ENCODE measurements around the gene SARNP.

SARNP gene

DNA sequence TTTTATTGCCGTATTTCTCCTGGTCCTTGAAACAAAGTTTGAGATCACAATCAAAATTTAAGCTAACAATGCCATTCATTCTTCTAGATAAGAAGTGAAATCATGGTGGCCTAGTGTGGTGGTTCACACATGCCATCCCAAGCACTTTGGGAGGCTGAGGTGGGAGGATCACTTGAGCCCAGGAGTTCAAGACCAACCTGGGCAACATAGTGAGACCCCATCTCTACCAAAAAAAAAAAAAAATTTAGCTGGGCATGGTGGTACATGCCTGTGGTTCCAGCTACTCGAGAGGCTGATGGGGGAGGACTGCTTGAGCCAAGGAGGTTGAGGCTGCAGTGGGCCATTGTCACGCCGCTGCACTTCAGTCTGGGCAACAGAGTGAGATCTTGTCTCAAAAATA is 50.4 kb downstream of the SARNP start:
- TF ChIP-seq NFIC (IDR thresholded peaks at IDR 0.05), result no peak

DNA sequence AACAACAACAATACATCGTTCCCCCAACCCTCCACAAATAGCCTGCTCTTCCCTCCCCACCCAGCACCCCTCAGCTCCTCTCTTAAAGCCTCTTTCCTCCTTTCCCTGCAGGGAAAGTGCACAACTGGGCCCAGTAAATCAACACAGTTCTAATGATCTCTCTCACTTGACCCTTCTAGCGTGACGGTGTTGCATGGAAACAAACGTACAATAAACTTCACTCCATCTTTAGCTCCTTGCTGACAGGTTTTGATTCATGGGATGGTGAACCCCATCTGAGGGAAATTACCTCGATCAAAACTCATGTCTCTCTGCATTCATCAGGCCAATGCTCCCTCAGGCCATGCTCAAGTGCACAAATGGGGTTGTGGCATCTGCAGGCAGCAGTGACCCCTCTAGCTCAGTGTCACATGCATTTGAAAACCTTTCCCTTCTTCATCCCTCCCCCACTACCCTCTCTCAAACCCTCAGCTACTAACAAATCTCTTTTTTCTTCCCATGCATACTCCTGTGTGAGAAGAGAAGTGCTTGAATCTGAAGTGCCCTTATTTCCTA is 51.7 kb downstream of the SARNP start:
- TF ChIP-seq ZBTB7A (IDR thresholded peaks at IDR 0.05; ENCODE audit: low read depth) (no peak), FOXM1 (IDR thresholded peaks at IDR 0.05; ENCODE audit: borderline replicate concordance, low read depth) (no peak), EP300 (IDR thresholded peaks at IDR 0.05; ENCODE audit: borderline replicate concordance) (no peak), TCF12 (IDR thresholded peaks at IDR 0.05; ENCODE audit: low read depth) (no peak), TAF1 (IDR thresholded peaks at IDR 0.05; ENCODE audit: low read depth) (no peak), TEAD4 (IDR thresholded peaks at IDR 0.05) (no peak), EGR1 (IDR thresholded peaks at IDR 0.05) (no peak)
- TF ChIP-seq, protein P1, sequence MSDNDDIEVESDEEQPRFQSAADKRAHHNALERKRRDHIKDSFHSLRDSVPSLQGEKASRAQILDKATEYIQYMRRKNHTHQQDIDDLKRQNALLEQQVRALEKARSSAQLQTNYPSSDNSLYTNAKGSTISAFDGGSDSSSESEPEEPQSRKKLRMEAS (IDR thresholded peaks at IDR 0.05), result no peak
- TF ChIP-seq, protein P2, sequence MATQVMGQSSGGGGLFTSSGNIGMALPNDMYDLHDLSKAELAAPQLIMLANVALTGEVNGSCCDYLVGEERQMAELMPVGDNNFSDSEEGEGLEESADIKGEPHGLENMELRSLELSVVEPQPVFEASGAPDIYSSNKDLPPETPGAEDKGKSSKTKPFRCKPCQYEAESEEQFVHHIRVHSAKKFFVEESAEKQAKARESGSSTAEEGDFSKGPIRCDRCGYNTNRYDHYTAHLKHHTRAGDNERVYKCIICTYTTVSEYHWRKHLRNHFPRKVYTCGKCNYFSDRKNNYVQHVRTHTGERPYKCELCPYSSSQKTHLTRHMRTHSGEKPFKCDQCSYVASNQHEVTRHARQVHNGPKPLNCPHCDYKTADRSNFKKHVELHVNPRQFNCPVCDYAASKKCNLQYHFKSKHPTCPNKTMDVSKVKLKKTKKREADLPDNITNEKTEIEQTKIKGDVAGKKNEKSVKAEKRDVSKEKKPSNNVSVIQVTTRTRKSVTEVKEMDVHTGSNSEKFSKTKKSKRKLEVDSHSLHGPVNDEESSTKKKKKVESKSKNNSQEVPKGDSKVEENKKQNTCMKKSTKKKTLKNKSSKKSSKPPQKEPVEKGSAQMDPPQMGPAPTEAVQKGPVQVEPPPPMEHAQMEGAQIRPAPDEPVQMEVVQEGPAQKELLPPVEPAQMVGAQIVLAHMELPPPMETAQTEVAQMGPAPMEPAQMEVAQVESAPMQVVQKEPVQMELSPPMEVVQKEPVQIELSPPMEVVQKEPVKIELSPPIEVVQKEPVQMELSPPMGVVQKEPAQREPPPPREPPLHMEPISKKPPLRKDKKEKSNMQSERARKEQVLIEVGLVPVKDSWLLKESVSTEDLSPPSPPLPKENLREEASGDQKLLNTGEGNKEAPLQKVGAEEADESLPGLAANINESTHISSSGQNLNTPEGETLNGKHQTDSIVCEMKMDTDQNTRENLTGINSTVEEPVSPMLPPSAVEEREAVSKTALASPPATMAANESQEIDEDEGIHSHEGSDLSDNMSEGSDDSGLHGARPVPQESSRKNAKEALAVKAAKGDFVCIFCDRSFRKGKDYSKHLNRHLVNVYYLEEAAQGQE (IDR thresholded peaks at IDR 0.05; ENCODE audit: low read depth), result no peak
- TF ChIP-seq, protein P3, sequence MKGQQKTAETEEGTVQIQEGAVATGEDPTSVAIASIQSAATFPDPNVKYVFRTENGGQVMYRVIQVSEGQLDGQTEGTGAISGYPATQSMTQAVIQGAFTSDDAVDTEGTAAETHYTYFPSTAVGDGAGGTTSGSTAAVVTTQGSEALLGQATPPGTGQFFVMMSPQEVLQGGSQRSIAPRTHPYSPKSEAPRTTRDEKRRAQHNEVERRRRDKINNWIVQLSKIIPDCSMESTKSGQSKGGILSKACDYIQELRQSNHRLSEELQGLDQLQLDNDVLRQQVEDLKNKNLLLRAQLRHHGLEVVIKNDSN (IDR thresholded peaks at IDR 0.05), result no peak

DNA sequence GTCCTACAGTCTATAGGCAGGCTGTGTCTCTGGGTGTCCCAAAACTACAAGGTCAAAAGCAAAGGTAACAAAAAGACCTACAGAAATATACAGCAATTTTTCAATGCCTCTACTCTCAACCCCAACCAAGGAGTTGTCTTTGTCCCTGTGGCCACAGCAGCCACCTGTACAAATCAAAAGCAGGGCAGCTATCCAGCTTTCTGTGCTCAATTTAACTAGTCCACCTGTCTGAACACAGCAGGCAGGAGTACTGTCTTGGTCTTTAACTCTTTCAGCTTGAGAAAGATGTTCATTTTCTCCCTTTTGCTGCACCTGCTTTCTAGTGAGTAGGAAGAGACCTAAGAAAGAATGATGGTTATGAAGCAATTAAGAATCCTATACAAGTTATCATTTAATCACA is 54.9 kb downstream of the SARNP start:
- TF ChIP-seq, protein P3 (IDR thresholded peaks at IDR 0.05), result no peak
- TF ChIP-seq TCF12 (IDR thresholded peaks at IDR 0.05; ENCODE audit: low read depth) (no peak), TAF1 (IDR thresholded peaks at IDR 0.05; ENCODE audit: low read depth) (no peak), CEBPB (IDR thresholded peaks at IDR 0.05) (no peak), FOXM1 (IDR thresholded peaks at IDR 0.05; ENCODE audit: borderline replicate concordance, low read depth) (no peak), EGR1 (IDR thresholded peaks at IDR 0.05) (no peak), TEAD4 (IDR thresholded peaks at IDR 0.05) (no peak)
- TF ChIP-seq, protein P1 (IDR thresholded peaks at IDR 0.05), result no peak
- TF ChIP-seq, protein P2 (IDR thresholded peaks at IDR 0.05; ENCODE audit: low read depth), result no peak

DNA sequence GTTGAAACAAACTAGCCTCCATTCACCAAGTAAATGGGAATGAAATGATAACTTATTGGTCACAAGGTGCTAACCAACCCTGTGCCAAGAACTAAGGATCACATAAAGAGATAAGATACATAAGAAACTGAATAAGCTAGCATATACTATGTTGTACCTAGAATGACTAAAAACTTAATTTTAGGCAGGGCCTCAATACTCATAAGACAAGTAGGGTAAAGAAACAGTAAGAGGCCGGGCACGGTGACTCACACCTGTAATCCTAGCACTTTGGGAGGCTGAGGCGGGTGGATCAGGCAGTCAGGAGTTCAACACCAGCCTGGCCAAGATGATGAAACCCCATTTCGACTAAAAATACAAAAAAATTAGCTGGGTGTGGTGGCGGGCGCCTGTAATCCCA is 56.9 kb downstream of the SARNP start:
- TF ChIP-seq, protein P1 (IDR thresholded peaks at IDR 0.05), result no peak
- TF ChIP-seq, protein P2 (IDR thresholded peaks at IDR 0.05; ENCODE audit: low read depth), result no peak
- no peak for TF ChIP-seq YY1 (IDR thresholded peaks at IDR 0.05; ENCODE audit: low read depth)
- no peak for TF ChIP-seq EGR1 (IDR thresholded peaks at IDR 0.05)
- TF ChIP-seq TAF1 (IDR thresholded peaks at IDR 0.05; ENCODE audit: low read depth), result no peak
- TF ChIP-seq TEAD4 (IDR thresholded peaks at IDR 0.05), result no peak
- TF ChIP-seq ZBTB7A (IDR thresholded peaks at IDR 0.05; ENCODE audit: low read depth), result no peak
- TF ChIP-seq CREB1 (IDR thresholded peaks at IDR 0.05; ENCODE audit: low read depth), result no peak
- TF ChIP-seq, protein P3 (IDR thresholded peaks at IDR 0.05), result no peak
- no peak for TF ChIP-seq NFIC (IDR thresholded peaks at IDR 0.05)

DNA sequence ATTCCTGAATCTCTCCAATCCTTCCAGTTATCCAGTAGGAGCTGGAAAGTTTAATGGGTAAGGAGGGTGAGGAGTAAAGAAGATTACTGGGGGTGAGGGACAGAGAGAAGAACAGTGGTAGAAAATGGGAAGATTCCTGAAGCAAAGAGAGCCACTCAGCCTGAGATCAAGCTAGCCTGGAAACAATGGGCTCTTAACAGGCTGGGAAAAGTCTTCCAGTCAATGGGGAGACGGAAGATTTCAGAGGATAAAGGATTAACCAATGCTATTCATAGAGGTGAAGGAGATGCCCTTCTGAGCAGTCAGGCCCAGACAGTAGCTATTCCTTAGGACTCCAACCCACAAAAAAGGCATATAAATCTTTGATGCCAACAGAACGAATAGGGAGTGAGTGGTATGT is 59.8 kb downstream of the SARNP start:
- TF ChIP-seq, protein P2 (IDR thresholded peaks at IDR 0.05; ENCODE audit: low read depth), result no peak
- TF ChIP-seq FOXM1 (IDR thresholded peaks at IDR 0.05; ENCODE audit: borderline replicate concordance, low read depth) (no peak), EP300 (IDR thresholded peaks at IDR 0.05; ENCODE audit: borderline replicate concordance) (no peak), NFIC (IDR thresholded peaks at IDR 0.05) (no peak), TCF12 (IDR thresholded peaks at IDR 0.05; ENCODE audit: low read depth) (no peak), ZBTB7A (IDR thresholded peaks at IDR 0.05; ENCODE audit: low read depth) (no peak), CEBPB (IDR thresholded peaks at IDR 0.05) (no peak), TAF1 (IDR thresholded peaks at IDR 0.05; ENCODE audit: low read depth) (no peak), TEAD4 (IDR thresholded peaks at IDR 0.05) (no peak), EGR1 (IDR thresholded peaks at IDR 0.05) (no peak), YY1 (IDR thresholded peaks at IDR 0.05; ENCODE audit: low read depth) (no peak), CREB1 (IDR thresholded peaks at IDR 0.05; ENCODE audit: low read depth) (no peak), RAD21 (IDR thresholded peaks at IDR 0.05; ENCODE audit: low read depth) (no peak)
- TF ChIP-seq, protein P3 (IDR thresholded peaks at IDR 0.05), result no peak
- TF ChIP-seq, protein P1 (IDR thresholded peaks at IDR 0.05), result no peak

Data from Ishikawa (cell line).